HG02973 (cell line): ENCODE data around the gene RHOT2.

Experiments
- ATAC-seq: cut with Tn5 transposase; IDR thresholded peaks from one replicate; pipeline ENCODE4 v1.9.1; 2021; ENCODE audit warnings: moderate library complexity; ENCODE audit not compliant: unreplicated experiment

Gene RHOT2

DNA sequence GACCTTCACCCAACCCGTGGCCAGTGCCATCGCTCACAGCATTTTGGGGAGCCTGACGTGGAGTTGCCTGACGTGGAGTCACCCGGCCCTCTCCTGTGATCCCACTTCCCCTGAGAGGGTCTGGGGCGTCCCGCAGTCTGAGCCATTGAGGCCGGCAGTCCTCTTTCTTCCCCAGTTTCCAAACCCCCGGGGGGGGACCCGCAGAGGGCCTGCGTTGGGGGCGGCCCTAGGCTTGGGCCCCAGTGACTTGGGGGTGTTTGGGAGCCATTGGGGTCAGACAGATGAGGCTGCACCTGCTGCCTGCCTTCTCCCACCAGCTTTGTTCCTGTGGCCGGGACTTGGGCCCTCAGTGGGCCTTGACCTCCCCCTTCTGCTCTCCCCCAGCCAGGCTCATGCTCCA lies 1.7 kb downstream of the RHOT2 start:
- no peak for ATAC-seq

- ATAC-seq: no peak
Measured at GRCh38 chr16:670485-671352, 2.8 kb downstream of the RHOT2 start.

- ATAC-seq: no peak
Measured at GRCh38 chr16:671353-672131, 3.6 kb downstream of the RHOT2 start.

DNA sequence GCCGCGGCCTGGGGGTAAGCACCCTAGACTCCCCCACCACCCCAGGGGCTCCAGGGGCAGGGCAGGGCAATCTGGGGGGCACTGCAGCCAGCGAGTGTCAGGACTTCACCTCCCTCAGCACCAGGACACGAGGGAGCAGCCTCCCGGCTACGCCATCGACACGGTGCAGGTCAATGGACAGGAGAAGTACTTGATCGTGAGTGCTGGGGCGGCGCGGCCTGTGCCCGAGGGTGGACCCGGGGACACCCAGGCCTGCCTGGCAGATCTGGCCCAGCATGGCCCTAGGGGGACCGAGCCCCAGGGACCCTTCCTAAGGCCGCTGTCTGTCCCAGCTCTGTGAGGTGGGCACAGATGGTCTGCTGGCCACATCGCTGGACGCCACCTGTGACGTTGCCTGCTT lies 4.4 kb downstream of the RHOT2 start:
- no peak for ATAC-seq

DNA sequence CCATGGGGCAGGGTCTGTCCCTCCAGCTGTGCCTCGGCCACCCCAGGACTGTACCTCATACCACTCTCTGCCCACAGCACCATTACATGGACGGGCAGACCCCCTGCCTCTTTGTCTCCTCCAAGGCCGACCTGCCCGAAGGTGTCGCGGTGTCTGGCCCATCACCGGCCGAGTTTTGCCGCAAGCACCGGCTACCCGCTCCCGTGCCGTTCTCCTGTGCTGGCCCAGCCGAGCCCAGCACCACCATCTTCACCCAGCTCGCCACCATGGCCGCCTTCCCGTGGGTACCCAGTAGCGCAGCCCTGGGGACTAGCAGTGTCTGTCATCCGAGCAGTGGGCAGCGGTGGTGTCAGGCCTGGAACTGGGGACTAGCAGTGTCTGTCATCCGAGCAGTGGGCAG lies 4.9 kb downstream of the RHOT2 start:
- ATAC-seq: no peak

DNA sequence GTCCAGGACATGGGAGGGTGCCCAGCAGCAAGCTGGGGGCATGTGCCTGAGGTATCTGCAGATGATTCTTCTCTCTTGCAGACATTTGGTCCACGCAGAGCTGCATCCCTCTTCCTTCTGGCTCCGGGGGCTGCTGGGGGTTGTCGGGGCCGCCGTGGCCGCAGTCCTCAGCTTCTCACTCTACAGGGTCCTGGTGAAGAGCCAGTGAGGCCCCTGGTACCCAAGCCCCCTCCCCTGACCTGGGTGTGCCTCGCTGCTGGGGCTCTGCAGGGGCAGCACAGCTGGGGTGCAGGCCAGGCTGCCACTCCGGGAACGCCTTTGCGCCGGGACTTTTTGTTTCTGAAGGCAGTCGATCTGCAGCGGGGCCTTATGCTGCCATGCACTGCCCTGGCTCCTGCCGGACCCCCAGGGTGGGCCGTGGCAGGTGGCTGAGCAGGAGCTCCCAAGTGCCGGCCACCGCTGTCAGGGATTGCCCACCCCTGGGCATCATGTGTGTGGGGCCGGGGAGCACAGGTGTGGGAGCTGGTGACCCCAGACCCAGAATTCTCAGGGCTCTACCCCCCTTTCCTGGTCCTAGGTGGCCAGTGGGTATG lies 5.6 kb downstream of the RHOT2 start:
- no peak for ATAC-seq

- no peak for ATAC-seq
Measured at GRCh38 chr16:674214-674881, 6.4 kb downstream of the RHOT2 start.

DNA sequence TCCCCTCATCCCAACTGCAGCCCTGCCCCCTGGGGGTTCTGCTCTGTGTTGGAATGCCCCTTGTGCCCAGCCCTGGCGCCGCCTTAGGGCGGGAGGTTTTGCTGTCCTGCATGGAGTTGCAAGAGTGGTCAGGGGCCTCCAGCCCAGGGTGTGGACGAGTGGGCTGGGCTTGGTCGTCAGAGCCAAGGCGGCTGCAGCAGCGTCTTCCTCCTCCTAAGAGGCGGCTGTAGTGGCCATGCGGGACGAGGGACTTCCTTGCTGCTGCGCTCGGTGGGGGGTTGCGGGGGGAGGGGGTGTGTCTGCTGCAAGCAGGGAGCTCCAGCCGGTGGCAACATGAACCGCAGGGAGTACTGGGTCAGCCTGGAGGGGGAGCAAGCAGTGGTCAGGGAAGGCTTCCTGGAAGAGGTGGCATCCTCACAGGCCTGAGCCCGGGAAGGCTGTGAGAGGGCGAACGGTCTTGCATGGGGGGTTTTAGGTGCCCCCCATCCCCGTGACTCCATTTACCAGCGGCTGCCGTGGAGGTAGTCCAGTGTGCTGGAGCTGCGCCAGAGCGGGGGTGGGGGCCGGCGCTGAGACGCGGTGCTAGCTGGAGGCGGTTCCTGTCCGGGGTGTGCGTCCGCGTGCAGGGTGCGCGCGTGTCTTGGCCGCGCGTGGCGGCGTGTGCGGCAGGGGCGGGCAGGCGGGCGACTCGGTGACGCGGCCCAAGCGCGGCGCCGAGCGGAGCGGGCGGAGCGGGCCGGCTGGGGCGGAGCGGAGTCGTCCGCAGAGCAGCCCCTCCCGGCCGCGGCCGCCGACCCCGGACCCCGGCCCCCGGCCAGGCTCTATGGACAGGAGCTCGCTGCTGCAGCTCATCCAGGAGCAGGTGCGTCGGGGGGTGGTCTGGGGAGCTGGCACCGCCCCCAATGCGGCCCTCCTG lies 7.3 kb downstream of the RHOT2 start, which contains the start of gene RHBDL1:
Gene RHBDL1 (plus strand): TSS at position 704 of the 916 bp plus-strand sequence. CDS start 120 bp downstream, at position 824.
- ATAC-seq: no peak

GRCh38 chr16:675884-676564 lies 8.1 kb downstream of the RHOT2 start:
- ATAC-seq: no peak

GRCh38 chr16:676565-676902 lies 8.6 kb downstream of the RHOT2 start:
- ATAC-seq: no peak

- no peak for ATAC-seq
Measured at GRCh38 chr16:676913-677312, 9.0 kb downstream of the RHOT2 start.

GRCh38 chr16:677316-678190 lies 9.6 kb downstream of the RHOT2 start:
- no peak for ATAC-seq

DNA sequence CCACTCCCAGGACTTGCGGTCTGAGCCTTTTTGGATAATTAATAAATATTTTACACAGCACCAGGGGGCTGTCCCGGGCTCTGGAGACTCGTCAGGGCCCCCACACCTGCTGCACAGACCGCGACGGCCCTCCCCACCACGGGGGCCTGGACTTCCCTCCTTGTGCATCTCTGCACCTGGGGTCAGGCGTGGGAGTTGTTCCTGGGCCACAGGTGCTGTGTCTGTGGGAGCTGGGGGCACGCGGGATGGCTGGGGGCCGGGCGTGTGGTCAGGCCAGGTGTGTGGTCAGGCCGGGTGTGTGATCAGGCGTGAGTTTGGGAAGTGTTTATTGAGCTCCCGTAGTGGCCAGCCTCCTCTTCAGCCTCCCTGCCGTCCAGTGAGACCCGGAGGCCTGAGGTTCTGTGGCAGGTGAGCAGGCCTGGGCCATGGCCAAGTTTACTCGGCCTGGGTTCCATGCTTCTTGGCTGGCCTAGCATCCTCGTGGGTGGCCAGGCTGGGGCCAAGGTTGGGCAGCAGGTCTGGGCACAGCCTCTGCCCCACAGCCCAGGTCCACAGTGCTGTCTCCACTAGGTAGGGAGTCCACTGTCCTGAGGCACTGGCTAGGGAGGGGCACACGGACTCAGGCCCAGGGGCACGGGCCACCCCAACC lies 10.4 kb downstream of the RHOT2 start:
- no peak for ATAC-seq

DNA sequence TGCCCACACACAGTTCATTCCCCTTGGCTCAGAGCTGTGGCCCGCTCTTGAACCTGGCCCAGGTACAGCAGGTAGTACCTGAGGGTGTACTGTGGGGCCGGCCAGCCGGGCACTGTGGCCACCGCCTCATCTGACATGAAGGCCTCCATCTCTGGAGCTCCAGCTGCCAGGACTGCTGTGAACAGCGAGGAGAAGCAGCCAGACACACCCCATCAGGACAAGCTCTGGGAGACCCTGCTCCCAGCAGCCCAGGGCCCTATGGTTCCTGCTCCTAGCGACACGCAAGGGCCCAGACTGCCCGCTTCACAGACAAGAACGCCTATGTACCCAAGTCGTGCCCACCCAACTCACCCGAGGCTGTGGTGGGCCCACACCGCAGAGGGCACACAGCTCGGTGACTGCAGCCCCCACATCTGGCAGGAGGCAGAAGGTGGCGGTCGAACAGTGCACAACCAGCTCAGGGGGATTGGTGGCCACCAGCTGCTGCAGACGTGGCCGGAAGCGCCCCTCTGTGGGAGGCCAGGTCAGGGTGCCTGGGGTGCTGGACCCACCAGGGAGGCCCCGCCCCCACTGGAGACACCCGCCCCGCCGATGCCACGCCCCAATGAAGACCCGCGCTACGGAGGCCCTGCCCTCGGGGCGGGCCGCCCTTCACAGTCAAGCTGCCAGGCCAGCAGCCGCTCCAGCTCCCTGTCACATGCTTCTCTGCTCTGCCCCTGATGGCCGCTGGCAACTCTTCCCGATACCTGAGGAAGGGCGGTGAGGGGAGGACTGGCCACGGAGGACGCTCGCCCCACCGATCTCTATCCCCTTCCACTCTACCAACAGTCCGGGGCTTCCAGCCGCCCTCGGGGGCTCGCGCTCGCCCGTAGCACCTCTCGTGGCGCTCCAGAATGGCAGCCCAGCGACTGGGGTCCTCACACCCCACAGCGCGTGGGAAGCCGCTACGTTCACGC lies 11.2 kb downstream of the RHOT2 start:
- ATAC-seq: no peak

DNA sequence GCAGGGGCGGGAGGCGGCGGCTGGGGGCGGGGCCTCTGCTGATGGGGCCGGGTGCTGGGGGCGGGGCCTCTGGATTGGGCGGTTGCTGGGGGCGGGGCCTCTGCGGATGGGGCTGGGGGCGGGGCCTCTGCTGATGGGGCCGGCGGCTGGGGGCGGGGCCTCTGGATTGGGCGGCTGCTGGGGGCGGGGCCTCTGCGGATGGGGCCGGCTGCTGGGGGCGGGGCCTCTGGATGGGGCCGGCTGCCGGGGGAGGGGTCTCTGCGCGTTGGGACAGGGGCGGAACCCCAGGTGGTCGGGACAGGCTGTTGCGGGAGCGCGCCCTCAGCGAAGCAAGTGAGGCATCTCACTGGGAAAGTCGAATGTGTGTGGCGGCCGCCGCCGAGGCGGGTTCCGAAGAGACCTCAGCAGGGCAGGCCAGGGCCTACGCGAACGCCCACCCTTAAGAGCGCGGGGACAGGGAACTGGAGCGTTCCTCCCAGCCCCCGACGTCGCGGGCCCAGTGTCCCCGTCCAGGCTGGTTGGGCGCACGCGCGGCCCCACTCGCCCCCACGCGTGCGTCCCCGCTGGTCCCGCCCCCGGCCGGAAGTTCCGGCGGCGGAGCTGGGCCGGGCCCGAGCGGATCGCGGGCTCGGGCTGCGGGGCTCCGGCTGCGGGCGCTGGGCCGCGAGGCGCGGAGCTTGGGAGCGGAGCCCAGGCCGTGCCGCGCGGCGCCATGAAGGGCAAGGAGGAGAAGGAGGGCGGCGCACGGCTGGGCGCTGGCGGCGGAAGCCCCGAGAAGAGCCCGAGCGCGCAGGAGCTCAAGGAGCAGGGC lies 12.1 kb downstream of the RHOT2 start, which contains the start of gene STUB1:
Gene STUB1 (plus strand): TSS at position 597 of the 811 bp plus-strand sequence. CDS start 116 bp downstream, at position 713.
- no peak for ATAC-seq

GRCh38 chr16:680625-680945 lies 12.7 kb downstream of the RHOT2 start:
- no peak for ATAC-seq
